IMR-90 (cell line): Measurements from ENCODE around the gene SAXO1. TPM values are rescaled to one million over a fixed set of nuclear protein-coding genes. Genes with fewer than 3 reads are reported as not detected.

Source experiments
- ATAC-seq: fragments of 200-7000 bp; cut with Tn5 transposase; 2 replicates; pipeline ENCODE4 v1.9.1; 2020; ENCODE audit warnings: low read depth, mild to moderate bottlenecking, moderate library complexity
- BruUV-seq: library from RNA; stranded (reverse); fragments of 400-500 nt; replicated peaks from 2 replicates; lab custom pipeline; 2021; lab: Mats Ljungman, UMichigan
- CTCF ChIA-PET: fragments of 300-600 bp; formaldehyde crosslinking; extraction: SDS; loops from one replicate; lab custom pipeline; 2021; ENCODE audit warnings: antibody characterized with exemption; lab: Yijun Ruan, JAX
- POLR2A ChIA-PET: fragments of 300-600 bp; sonication (Branson Sonifier 250); formaldehyde crosslinking; loops from one replicate; lab custom pipeline; 2022; ENCODE audit warnings: antibody characterized with exemption; ENCODE audit not compliant: unreplicated experiment; lab: Charles Lee
- DNase-seq: peaks from one replicate; pipeline ENCODE4 v3.0.0; 2013
- H2AFZ ChIP-seq: replicated peaks from 2 replicates; pipeline ENCODE3; 2013; ENCODE audit warnings: low read length, mild to moderate bottlenecking; ENCODE audit not compliant: poor library complexity
- H2AK5ac ChIP-seq: 2 replicates; pipeline ENCODE4 v1.6.1; 2013; ENCODE audit warnings: low read depth, low read length, inconsistent platforms
- H2AK9ac ChIP-seq: replicated peaks from 2 replicates; pipeline ENCODE3; 2013; ENCODE audit warnings: mild to moderate bottlenecking, low read depth, low read length, moderate library complexity; ENCODE audit not compliant: poor library complexity
- H2BK120ac ChIP-seq: 2 replicates; pipeline ENCODE4 v1.6.1; 2013; ENCODE audit warnings: low read depth, low read length, inconsistent platforms
- H2BK15ac ChIP-seq: 3 replicates; pipeline ENCODE4 v1.6.1; 2013; ENCODE audit warnings: low read depth, low read length, inconsistent platforms
- H2BK20ac ChIP-seq: 2 replicates; pipeline ENCODE4 v1.6.1; 2013; ENCODE audit warnings: low read depth, mild to moderate bottlenecking, inconsistent platforms, low read length, moderate library complexity
- H2BK5ac ChIP-seq: 2 replicates; pipeline ENCODE4 v1.6.1; 2013; ENCODE audit warnings: mild to moderate bottlenecking, low read depth, low read length, inconsistent platforms; ENCODE audit not compliant: poor library complexity, severe bottlenecking
- H3K14ac ChIP-seq: replicated peaks from 2 replicates; pipeline ENCODE4 v1.6.1; 2013; ENCODE audit warnings: low read depth, low read length, inconsistent platforms
- H3K18ac ChIP-seq: 2 replicates; pipeline ENCODE4 v1.6.1; 2013; ENCODE audit warnings: low read depth, low read length, control low read depth
- H3K23ac ChIP-seq: 2 replicates; pipeline ENCODE4 v1.6.1; 2013; ENCODE audit warnings: low read depth, low read length, inconsistent platforms
- H3K27ac ChIP-seq: 2 replicates; pipeline ENCODE4 v1.5.1; 2013; ENCODE audit warnings: mild to moderate bottlenecking, control low read depth, low read length; ENCODE audit not compliant: insufficient read depth
- H3K27me3 ChIP-seq: 2 replicates; pipeline ENCODE4 v1.6.1; 2013; ENCODE audit warnings: low read length; ENCODE audit not compliant: control insufficient read depth, insufficient read depth
- H3K36me3 ChIP-seq: 2 replicates; pipeline ENCODE4 v1.6.1; 2013; ENCODE audit warnings: low read length, mixed read lengths; ENCODE audit not compliant: control insufficient read depth, insufficient read depth
- H3K4ac ChIP-seq: 2 replicates; pipeline ENCODE4 v1.6.1; 2013; ENCODE audit warnings: low read depth, low read length, inconsistent platforms
- H3K4me1 ChIP-seq: 2 replicates; pipeline ENCODE4 v1.6.1; 2013; ENCODE audit warnings: low read length, mixed read lengths; ENCODE audit not compliant: control insufficient read depth, insufficient read depth
- H3K4me2 ChIP-seq: 2 replicates; pipeline ENCODE4 v1.6.1; 2013; ENCODE audit warnings: low read depth, mild to moderate bottlenecking, control low read depth, low read length, moderate library complexity
- H3K4me3 ChIP-seq: 2 replicates; pipeline ENCODE4 v1.5.1; 2013; ENCODE audit warnings: low read depth, mild to moderate bottlenecking, control low read depth, low read length, moderate library complexity; ENCODE audit not compliant: insufficient read depth
- H3K56ac ChIP-seq: 2 replicates; pipeline ENCODE4 v1.6.1; 2013; ENCODE audit warnings: low read length, inconsistent platforms; ENCODE audit not compliant: insufficient read depth; ENCODE audit errors: extremely low read depth
- H3K79me1 ChIP-seq, 2 experiments: 2 replicates each; pipeline ENCODE4 v1.6.1; 2013; ENCODE audit warnings: low read length in 2 of 2, inconsistent platforms in 1 of 2, low read depth in 1 of 2
- H3K9ac ChIP-seq: 2 replicates; pipeline ENCODE4 v1.6.1; 2013; ENCODE audit warnings: low read depth, low read length, control low read depth
- H3K9me1 ChIP-seq: 2 replicates; pipeline ENCODE4 v1.6.1; 2013; ENCODE audit warnings: low read length, inconsistent platforms; ENCODE audit not compliant: insufficient read depth
- H3K9me3 ChIP-seq: 2 replicates; pipeline ENCODE4 v1.6.1; 2013; ENCODE audit warnings: low read length; ENCODE audit not compliant: control insufficient read depth, insufficient read depth
- H4K20me1 ChIP-seq: 2 replicates; pipeline ENCODE4 v1.6.1; 2013; ENCODE audit warnings: low read length, inconsistent platforms; ENCODE audit not compliant: insufficient read depth
- H4K5ac ChIP-seq: 2 replicates; pipeline ENCODE4 v1.6.1; 2013; ENCODE audit warnings: mild to moderate bottlenecking, low read depth, low read length, control low read depth
- H4K8ac ChIP-seq, 2 experiments: 2 replicates each; pipeline ENCODE4 v1.6.1; 2013; ENCODE audit warnings: low read depth in 2 of 2, low read length in 2 of 2, control low read depth in 1 of 2, inconsistent platforms in 1 of 2
- H4K91ac ChIP-seq: 2 replicates; pipeline ENCODE4 v1.6.1; 2013; ENCODE audit warnings: low read depth, low read length, inconsistent platforms; ENCODE audit not compliant: insufficient read depth
- FOS ChIP-seq: fragments of 150-350 bp; IDR thresholded peaks from 2 replicates; pipeline ENCODE4 v1.6.1; 2016; ENCODE audit warnings: low read depth, low read length
- MAZ ChIP-seq: IDR thresholded peaks from 2 replicates; pipeline ENCODE4 v1.6.1; 2012; ENCODE audit warnings: low read depth, mild to moderate bottlenecking, low read length, improper control_type of control experiment, moderate library complexity, borderline replicate concordance
- RAD21 ChIP-seq: IDR thresholded peaks from 2 replicates; pipeline ENCODE4 v1.6.1; 2012; ENCODE audit warnings: low read length, improper control_type of control experiment
- RCOR1 ChIP-seq: IDR thresholded peaks from 2 replicates; pipeline ENCODE4 v1.6.1; 2012; ENCODE audit warnings: mild to moderate bottlenecking, low read length, improper control_type of control experiment; ENCODE audit not compliant: insufficient replicate concordance
- WGBS, 2 experiments: methylation state at CpG; one replicate each; pipeline versions ENCODE4 v1.1.5 to v1.1.7; 2013; ENCODE audit warnings: missing lambda C conversion rate in 2 of 2; ENCODE audit not compliant: insufficient read length in 1 of 2; ENCODE audit errors: extremely low coverage in 2 of 2; 5-methylcytosine and 5-hydroxymethylcytosine counted together
- dilution Hi-C: fragments of 300-500 bp; cut with HindIII; formaldehyde crosslinking; loops from one replicate; pipeline ENCODE4 v1.14.3; 2018; ENCODE audit warnings: low sequenced_read_pairs; ENCODE audit not compliant: unreplicated experiment
- in situ Hi-C: fragments of 300-500 bp; cut with MboI; formaldehyde crosslinking; loops from 3 replicates; pipeline ENCODE4 v1.14.3; 2019; ENCODE audit warnings: low sequenced_read_pairs, inconsistent platforms, mixed read lengths
- intact Hi-C: fragments of 100-400 bp; cut with micrococcal nuclease; formaldehyde crosslinking; loops from 2 replicates; pipeline ENCODE4 v1.10.0; 2022
- polyA plus RNA-seq, 3 experiments: library from polyadenylated mRNA; depleted of rRNA; stranded (reverse); fragments of >200 nt; gene quantifications; 2 replicates each; pipeline ENCODE4 v1.2.3, GENCODE V29; 2012; ENCODE audit warnings: low replicate concordance in 1 of 3
- total RNA-seq: library from RNA; depleted of rRNA; stranded (reverse); fragments of >200 nt; gene quantifications from 2 replicates; pipeline ENCODE4 v1.2.3, GENCODE V29; 2012

Gene SAXO1
- total and polyA plus RNA-seq, 2 of the 4 experiments (the other 2 are of a cell fraction) = not detected

DNA sequence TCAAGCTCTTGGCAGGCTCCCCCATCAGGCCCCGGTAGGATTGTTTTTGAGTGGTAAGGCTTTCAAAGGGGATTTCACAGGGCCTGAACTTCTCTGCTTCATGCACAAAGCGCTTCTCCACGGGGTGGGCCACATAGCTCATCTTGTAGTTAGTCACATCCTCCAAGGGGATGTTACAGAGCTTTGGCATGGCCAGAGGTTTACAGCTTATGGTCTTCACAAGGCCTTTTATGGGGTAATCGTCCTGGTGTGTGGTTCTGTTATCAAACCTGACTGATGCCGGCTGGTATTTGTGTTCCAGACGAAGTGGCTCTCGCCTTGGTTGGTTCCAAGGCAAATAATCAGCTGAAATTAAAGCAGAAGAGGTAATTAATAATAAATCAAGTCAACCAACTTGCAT, 104.3 kb downstream of the SAXO1 start:
- no peak overlapping the region for H3K4me3 ChIP-seq
- H3K18ac ChIP-seq = no peak overlapping the region
- H3K56ac ChIP-seq = no peak overlapping the region
- ChIA-PET POLR2A (no interaction called here), CTCF (no interaction called here)
- H4K20me1 ChIP-seq = no peaks in the 10 kb centered on the region
- H3K36me3 ChIP-seq = no peaks in the 10 kb centered on the region
- no peak overlapping the region for H4K5ac ChIP-seq
- peak; percentile 81 for DNase-seq
- dilution Hi-C loops (no loop called here), in situ Hi-C loops (no loop called here), intact Hi-C loops (no loop called here)
- no peak overlapping the region for H3K27ac ChIP-seq
- H3K27me3 ChIP-seq = peaks cover 3% of the 10 kb centered on the region; the same call in 1 of the 2 replicates
- H4K8ac ChIP-seq = no peak overlapping the region
- H2BK5ac ChIP-seq = peak overlapping the region; percentile 64
- no peak overlapping the region; the same call in 2 of the 3 replicates for H2BK15ac ChIP-seq
- no CpG with 5 or more reads among the region's 7 CpGs for WGBS, 2 experiments
- H3K14ac ChIP-seq = no peak overlapping the region
- H3K4me2 ChIP-seq = no peak overlapping the region
- H3K9me3 ChIP-seq = no peaks in the 10 kb centered on the region
- ATAC-seq = peak; percentile 40
- H2BK120ac ChIP-seq = no peak overlapping the region
- H3K4me1 ChIP-seq = no peaks in the 10 kb centered on the region
- TF ChIP-seq RAD21 (no peak), RCOR1 (no peak), MAZ (no peak), FOS (0 out of 2 replicates have a peak, but pooled peaks have one; percentile 9)
- BruUV-seq = no TSS peak
- H3K9ac ChIP-seq = no peak overlapping the region
- H3K23ac ChIP-seq = no peak overlapping the region
- H2AFZ ChIP-seq = peak overlapping the region; percentile 56
- no peak overlapping the region for H3K4ac ChIP-seq
- H2BK20ac ChIP-seq = no peak overlapping the region
- no peak overlapping the region for H2AK5ac ChIP-seq
- no peaks in the 10 kb centered on the region for H3K79me1 ChIP-seq
- no peaks in the 10 kb centered on the region for H3K9me1 ChIP-seq
- H2AK9ac ChIP-seq = no peak overlapping the region
- H4K91ac ChIP-seq = no peak overlapping the region
